GM12864 (cell line): ENCODE results near the gene ARHGAP12.

ENCODE experiments used
- DNase-seq: peaks from one replicate; pipeline ENCODE4 v3.0.0-alpha.2; 2011; ENCODE audit warnings: low read depth
- H3K4me3 ChIP-seq: 2 replicates; pipeline ENCODE4 v1.5.1; 2011; ENCODE audit warnings: mild to moderate bottlenecking, low read depth, low read length, control low read depth
- TF ChIP-seq, protein P1 (sequence below): IDR thresholded peaks from 2 replicates; pipeline ENCODE4 v1.5.1; 2011; ENCODE audit warnings: low read depth, mild to moderate bottlenecking, moderate library complexity, low read length, control low read depth, inconsistent platforms; ENCODE audit errors: missing control alignments

ARHGAP12 gene

DNA sequence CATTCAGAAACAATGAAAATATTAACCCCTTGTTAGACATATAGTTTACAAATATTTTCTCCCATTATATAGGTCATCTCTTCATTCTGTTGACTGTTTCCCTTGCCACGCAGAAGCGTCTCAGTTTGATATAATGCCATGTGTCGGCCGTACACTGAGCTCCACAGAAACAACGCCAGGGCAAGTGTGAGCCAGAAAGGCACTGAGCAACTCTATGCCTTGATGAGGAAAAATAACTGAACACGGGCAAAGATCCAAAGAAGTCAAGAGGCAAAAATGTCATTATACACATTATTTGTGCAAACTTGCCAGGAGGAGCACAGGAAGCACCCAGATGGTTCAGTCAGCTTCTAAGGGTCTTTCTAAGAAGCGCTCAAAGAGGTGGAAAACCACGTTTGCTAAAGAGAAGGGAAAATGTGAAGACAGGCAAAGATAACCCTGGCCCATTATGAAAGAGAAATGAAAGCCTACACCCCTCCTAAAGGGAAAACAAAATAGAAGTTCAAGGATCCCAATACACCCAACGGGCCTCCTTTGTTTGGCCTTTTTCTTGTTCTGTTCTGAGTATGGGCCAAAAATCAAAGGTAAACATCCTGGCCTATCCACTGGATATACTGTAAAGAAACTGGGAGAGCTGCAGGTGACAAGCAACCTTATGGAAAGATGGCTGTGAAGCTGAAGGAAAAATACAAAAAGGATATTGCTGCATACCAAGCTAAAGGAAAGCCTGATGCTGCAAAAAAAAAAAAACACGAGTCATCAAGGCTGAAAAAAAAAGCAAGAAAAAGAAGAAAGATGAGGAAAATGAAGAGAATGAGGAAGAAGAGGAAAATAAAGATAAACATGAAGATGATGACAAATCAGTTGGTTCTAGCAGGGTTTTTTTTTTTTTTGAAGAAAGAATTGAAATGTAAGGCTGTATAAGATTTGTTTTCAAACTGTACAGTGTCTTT, 15.5 kb downstream of the ARHGAP12 start:
- DNase-seq: no peak
- no peak overlapping the region for H3K4me3 ChIP-seq
- TF ChIP-seq, protein P1, sequence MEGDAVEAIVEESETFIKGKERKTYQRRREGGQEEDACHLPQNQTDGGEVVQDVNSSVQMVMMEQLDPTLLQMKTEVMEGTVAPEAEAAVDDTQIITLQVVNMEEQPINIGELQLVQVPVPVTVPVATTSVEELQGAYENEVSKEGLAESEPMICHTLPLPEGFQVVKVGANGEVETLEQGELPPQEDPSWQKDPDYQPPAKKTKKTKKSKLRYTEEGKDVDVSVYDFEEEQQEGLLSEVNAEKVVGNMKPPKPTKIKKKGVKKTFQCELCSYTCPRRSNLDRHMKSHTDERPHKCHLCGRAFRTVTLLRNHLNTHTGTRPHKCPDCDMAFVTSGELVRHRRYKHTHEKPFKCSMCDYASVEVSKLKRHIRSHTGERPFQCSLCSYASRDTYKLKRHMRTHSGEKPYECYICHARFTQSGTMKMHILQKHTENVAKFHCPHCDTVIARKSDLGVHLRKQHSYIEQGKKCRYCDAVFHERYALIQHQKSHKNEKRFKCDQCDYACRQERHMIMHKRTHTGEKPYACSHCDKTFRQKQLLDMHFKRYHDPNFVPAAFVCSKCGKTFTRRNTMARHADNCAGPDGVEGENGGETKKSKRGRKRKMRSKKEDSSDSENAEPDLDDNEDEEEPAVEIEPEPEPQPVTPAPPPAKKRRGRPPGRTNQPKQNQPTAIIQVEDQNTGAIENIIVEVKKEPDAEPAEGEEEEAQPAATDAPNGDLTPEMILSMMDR: no peak

GRCh38 chr10:31912289-31912688, 16.3 kb downstream of the ARHGAP12 start:
- TF ChIP-seq, protein P1: no peak
- DNase-seq: no peak
- no peak overlapping the region for H3K4me3 ChIP-seq

DNA sequence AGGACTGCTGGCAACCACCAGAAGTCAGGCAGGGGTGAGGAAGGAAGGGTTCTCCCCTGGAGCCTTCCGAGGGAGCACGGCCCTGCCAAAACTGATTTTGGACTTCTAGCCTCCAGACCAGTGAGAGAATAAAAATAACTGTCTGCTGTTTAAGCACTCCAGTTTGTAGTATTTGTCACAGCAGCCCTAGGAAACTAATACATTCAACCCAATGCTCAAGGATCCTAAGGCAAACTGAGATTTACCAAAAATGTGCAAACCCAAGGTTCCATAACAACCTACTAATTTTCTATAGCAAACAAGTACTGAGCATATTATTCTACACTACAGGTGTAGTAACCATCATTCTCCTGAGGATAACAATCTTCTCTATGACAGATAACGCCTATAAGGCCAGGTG, 18.6 kb downstream of the ARHGAP12 start:
- TF ChIP-seq, protein P1: no peak

GRCh38 chr10:31908157-31908556, 20.5 kb downstream of the ARHGAP12 start:
- no peak for DNase-seq
- TF ChIP-seq, protein P1: no peak
- H3K4me3 ChIP-seq: no peak overlapping the region

More for the DNA sequence above, 18.6 kb downstream of the ARHGAP12 start:
- no peak overlapping the region for H3K4me3 ChIP-seq
- DNase-seq: no peak

DNA sequence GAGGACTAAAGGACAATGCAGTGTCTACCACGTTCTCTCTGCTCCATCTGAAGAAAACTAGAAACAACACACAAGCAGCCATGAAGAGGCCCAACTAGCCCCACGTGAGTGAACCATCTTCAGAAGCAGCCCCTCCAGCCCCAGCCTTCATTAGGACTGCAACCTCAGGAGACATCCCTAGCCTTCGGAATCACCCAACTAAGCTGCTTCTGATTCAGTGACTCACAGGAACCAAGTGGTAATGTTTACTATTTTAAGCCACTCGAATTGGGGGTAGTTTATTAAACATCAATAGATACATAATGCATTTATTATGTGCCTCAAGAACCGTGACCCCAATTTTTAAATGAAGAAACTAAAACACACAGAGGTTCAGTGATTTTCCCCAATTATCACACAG, 22.6 kb downstream of the ARHGAP12 start:
- no peak overlapping the region for H3K4me3 ChIP-seq
- TF ChIP-seq, protein P1: no peak
- no peak for DNase-seq

DNA sequence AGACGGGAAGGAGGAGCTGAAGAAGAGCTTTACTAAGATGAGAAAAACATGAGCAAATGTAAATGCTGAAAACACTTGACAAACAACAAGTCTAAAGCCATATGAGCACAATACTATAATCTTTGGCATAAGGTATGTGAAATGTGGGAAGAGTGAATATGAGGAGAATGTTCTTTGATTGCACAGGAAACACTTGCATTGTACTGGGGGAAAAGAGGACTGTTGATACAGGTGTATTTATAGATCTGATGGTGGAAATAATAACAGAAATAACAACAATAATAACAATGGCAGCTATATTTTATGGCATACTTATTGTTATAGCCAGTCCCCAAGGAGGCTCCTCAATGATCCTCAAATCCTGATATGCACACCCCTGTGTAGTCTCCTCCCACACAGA, 23.0 kb downstream of the ARHGAP12 start:
- no peak overlapping the region for H3K4me3 ChIP-seq
- TF ChIP-seq, protein P1: no peak
- DNase-seq: no peak
